PC-9 (cell line): ENCODE data around the gene ADCY3. TPM values are rescaled to one million over a fixed set of nuclear protein-coding genes. Genes with fewer than 3 reads are reported as not detected.

ENCODE experiments used
- BruUV-seq: library from RNA; stranded (reverse); fragments of 400-500 nt; replicated peaks from 2 replicates; lab custom pipeline; 2021; lab: Mats Ljungman, UMichigan
- CTCF ChIA-PET: fragments of 300-600 bp; sonication (Branson Sonifier 250); formaldehyde crosslinking; loops from one replicate; lab custom pipeline; 2022; ENCODE audit warnings: antibody characterized with exemption; lab: Charles Lee
- POLR2A ChIA-PET: fragments of 300-600 bp; sonication (Branson Sonifier 250); formaldehyde crosslinking; loops from one replicate; lab custom pipeline; 2022; ENCODE audit warnings: antibody characterized with exemption; ENCODE audit not compliant: unreplicated experiment; lab: Charles Lee
- DNase-seq, 2 experiments: peaks; one replicate each; pipeline versions ENCODE4 v3.0.0 to v3.0.0-alpha.2; 2015 to 2022; ENCODE audit warnings: mixed read lengths in 1 of 2
- H2AFZ ChIP-seq: fragments of 200-600 bp; sonication (generic); 2 replicates; pipeline ENCODE4 v1.8.1; 2017; ENCODE audit warnings: antibody characterized with exemption
- H3F3A ChIP-seq: fragments of 200-600 bp; sonication (generic); 2 replicates; pipeline ENCODE4 v1.8.1; 2017; ENCODE audit warnings: antibody characterized with exemption, mild to moderate bottlenecking, low read depth; ENCODE audit not compliant: insufficient read depth
- H3K27ac ChIP-seq: fragments of 200-600 bp; sonication (generic); 2 replicates; pipeline ENCODE4 v1.6.1; 2016; ENCODE audit warnings: mixed run types
- H3K27me3 ChIP-seq: fragments of 200-600 bp; sonication (generic); 2 replicates; pipeline ENCODE4 v1.6.1; 2016; ENCODE audit warnings: low read depth, mixed run types; ENCODE audit not compliant: insufficient read depth
- H3K36me3 ChIP-seq: fragments of 200-600 bp; sonication (generic); 2 replicates; pipeline ENCODE4 v1.6.1; 2016; ENCODE audit warnings: low read depth, mixed run types
- H3K4me1 ChIP-seq: fragments of 200-600 bp; sonication (generic); replicated peaks from 2 replicates; pipeline ENCODE4 v1.6.1; 2016; ENCODE audit warnings: mixed run types; ENCODE audit not compliant: insufficient read depth
- H3K4me2 ChIP-seq: fragments of 200-600 bp; sonication (generic); 2 replicates; pipeline ENCODE4 v1.6.1; 2017; ENCODE audit warnings: mixed run types
- H3K4me3 ChIP-seq: fragments of 200-600 bp; sonication (generic); 2 replicates; pipeline ENCODE4 v1.6.1; 2016; ENCODE audit warnings: mixed run types
- H3K79me2 ChIP-seq: fragments of 200-600 bp; sonication (generic); 2 replicates; pipeline ENCODE4 v1.6.1; 2017; ENCODE audit warnings: low read depth, mixed run types
- H3K9me2 ChIP-seq: fragments of 200-600 bp; sonication (generic); 2 replicates; pipeline ENCODE4 v1.8.1; 2017; ENCODE audit warnings: mild to moderate bottlenecking; ENCODE audit not compliant: insufficient read depth
- H3K9me3 ChIP-seq: fragments of 200-600 bp; sonication (generic); 2 replicates; pipeline ENCODE4 v1.8.1; 2016; ENCODE audit warnings: low read depth; ENCODE audit not compliant: insufficient read depth
- H4K20me1 ChIP-seq: fragments of 200-600 bp; sonication (generic); 2 replicates; pipeline ENCODE4 v1.8.1; 2017; ENCODE audit not compliant: insufficient read depth
- EZH2 ChIP-seq: fragments of 200-600 bp; sonication (generic); IDR thresholded peaks from 2 replicates; pipeline ENCODE4 v1.8.0; 2017; ENCODE audit warnings: antibody characterized with exemption, low read depth
- intact Hi-C: fragments of 100-400 bp; cut with micrococcal nuclease; formaldehyde crosslinking; loops from one replicate; pipeline ENCODE4 v1.10.0; 2022; ENCODE audit not compliant: unreplicated experiment
- total RNA-seq: library from RNA; stranded (reverse); gene quantifications from 2 replicates; pipeline ENCODE4 v1.2.3, GENCODE V29; 2021
- TF ChIP-seq, protein P1 (sequence below): fragments of 200-600 bp; sonication (generic); conservative IDR thresholded peaks from 2 replicates; pipeline ENCODE4 v1.6.1; 2017; ENCODE audit warnings: mixed run types, antibody characterized with exemption, mild to moderate bottlenecking, moderate library complexity

Gene ADCY3
- total RNA-seq, 1 experiment from 2014 or later: 46.3 TPM

DNA sequence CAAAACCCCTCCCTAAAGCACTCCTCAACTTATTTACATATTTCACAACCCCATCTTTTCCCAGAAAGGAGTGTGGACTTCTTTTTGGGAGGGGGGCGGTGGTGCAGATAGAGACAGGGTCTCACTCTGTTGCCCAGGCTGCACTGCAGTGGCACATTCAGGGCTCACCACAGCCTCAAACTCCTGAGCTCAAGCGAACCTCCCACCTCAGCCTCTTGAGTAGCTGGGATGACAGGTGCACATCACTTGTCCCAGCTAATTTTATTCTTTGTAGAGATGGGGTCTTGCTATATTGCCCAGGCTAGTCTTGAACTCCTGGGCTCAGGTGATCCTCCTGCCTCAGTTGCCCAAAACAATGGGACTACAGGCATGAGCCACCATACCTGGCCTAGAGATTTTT, 44.1 kb downstream of the ADCY3 start:
- Histone ChIP-seq H3F3A (no peaks in the 10 kb centered on the region), H3K27me3 (no peaks in the 10 kb centered on the region), H4K20me1 (no peaks in the 10 kb centered on the region; the same call in 1 of the 2 replicates), H3K4me3 (no peak overlapping the region), H3K79me2 (no peaks in the 10 kb centered on the region), H3K36me3 (no peaks in the 10 kb centered on the region), H3K27ac (no peak overlapping the region), H3K9me2 (no peaks in the 10 kb centered on the region), H3K4me2 (no peak overlapping the region), H2AFZ (no peak overlapping the region), H3K4me1 (no peaks in the 10 kb centered on the region; the same call in 1 of the 2 replicates), H3K9me3 (no peaks in the 10 kb centered on the region)
- ChIA-PET CTCF (no interaction called here), POLR2A (no interaction called here)
- BruUV-seq: no TSS peak
- intact Hi-C loops: no loop called here
- no peak for DNase-seq
- TF ChIP-seq EZH2: no peak
- TF ChIP-seq, protein P1, sequence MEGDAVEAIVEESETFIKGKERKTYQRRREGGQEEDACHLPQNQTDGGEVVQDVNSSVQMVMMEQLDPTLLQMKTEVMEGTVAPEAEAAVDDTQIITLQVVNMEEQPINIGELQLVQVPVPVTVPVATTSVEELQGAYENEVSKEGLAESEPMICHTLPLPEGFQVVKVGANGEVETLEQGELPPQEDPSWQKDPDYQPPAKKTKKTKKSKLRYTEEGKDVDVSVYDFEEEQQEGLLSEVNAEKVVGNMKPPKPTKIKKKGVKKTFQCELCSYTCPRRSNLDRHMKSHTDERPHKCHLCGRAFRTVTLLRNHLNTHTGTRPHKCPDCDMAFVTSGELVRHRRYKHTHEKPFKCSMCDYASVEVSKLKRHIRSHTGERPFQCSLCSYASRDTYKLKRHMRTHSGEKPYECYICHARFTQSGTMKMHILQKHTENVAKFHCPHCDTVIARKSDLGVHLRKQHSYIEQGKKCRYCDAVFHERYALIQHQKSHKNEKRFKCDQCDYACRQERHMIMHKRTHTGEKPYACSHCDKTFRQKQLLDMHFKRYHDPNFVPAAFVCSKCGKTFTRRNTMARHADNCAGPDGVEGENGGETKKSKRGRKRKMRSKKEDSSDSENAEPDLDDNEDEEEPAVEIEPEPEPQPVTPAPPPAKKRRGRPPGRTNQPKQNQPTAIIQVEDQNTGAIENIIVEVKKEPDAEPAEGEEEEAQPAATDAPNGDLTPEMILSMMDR: no peak

DNA sequence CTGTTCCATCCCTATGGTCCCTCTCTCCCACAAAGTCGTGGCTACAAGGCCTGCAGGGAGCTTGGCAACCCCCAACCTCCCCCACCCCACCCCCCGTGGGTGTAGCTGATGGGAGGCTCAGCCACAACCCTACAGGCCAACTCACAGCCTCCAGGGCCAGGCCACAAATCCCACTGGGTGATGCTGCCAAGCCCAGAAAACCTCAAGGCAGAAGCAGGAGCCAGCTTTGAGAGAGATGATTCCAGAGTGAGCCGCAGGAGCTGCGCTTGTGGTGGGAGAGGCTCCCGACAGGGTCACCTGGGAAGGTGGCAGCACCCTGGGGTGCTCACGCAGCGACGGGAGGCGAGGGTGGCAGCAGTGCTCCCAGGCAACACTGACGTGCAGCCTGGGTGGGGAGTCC, 44.8 kb downstream of the ADCY3 start:
- intact Hi-C loops: no loop called here
- Histone ChIP-seq H3K4me2 (no peak overlapping the region), H3K4me3 (no peak overlapping the region), H3K27me3 (no peaks in the 10 kb centered on the region), H4K20me1 (no peaks in the 10 kb centered on the region; the same call in 1 of the 2 replicates), H3K79me2 (no peaks in the 10 kb centered on the region), H3K4me1 (no peaks in the 10 kb centered on the region; the same call in 1 of the 2 replicates), H3F3A (no peaks in the 10 kb centered on the region), H3K9me2 (no peaks in the 10 kb centered on the region), H3K36me3 (no peaks in the 10 kb centered on the region), H3K27ac (no peak overlapping the region), H3K9me3 (no peaks in the 10 kb centered on the region), H2AFZ (no peak overlapping the region)
- no peak for DNase-seq
- POLR2A ChIA-PET: no interaction called here
- no peak for TF ChIP-seq EZH2
- TF ChIP-seq, protein P1: no peak
- CTCF ChIA-PET: no interaction called here
- no TSS peak for BruUV-seq

DNA sequence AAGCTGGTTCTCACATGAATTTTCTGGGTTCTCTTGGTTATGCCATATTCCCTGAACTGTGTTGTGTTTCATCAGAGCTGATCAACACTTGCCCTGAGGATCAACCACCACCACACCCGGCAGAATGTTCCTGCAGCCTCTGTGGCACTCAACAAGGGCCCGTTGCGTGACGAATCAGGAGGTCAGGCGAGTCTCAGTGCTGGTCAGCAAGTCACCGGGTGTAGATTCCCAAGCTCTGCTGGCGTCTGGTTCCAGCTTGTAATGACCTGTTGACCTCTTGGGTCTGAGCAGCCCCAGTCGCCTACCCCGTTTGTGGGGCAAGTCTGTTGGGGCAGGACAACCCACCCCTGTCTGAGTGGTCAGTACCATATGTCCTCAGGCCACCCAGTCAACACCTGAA, 46.0 kb downstream of the ADCY3 start:
- Histone ChIP-seq H3K4me2 (no peak overlapping the region), H3K9me3 (no peaks in the 10 kb centered on the region), H3K27ac (no peak overlapping the region), H2AFZ (no peak overlapping the region), H3K9me2 (no peaks in the 10 kb centered on the region), H3K4me3 (no peak overlapping the region), H3K4me1 (no peaks in the 10 kb centered on the region; the same call in 1 of the 2 replicates), H4K20me1 (no peaks in the 10 kb centered on the region; the same call in 1 of the 2 replicates), H3F3A (no peaks in the 10 kb centered on the region), H3K79me2 (no peaks in the 10 kb centered on the region), H3K36me3 (no peaks in the 10 kb centered on the region), H3K27me3 (no peaks in the 10 kb centered on the region)
- intact Hi-C loops: no loop called here
- BruUV-seq: no TSS peak
- DNase-seq: no peak
- ChIA-PET CTCF (no interaction called here), POLR2A (no interaction called here)
- TF ChIP-seq, protein P1: no peak
- no peak for TF ChIP-seq EZH2
